Activated CD4-positive, alpha-beta T cell treated with anti-CD3 and anti-CD28 coated beads, Interleukin-2, amount 50 U/mL, for 48 hours (primary cell): ENCODE results near the gene TEX35.
"Not testable (repeated sequence)": the region's sequence is repeated elsewhere in the genome, so short reads cannot be mapped to it uniquely, and the experiment has no call there.

Experiments used
- DNase-seq, 2 experiments: peaks; one replicate each; pipeline ENCODE4 v3.0.0-alpha.2; 2020

The TEX35 gene

GRCh38 chr1:178542554-178543289, 29.8 kb downstream of the TEX35 start:
- peak; percentile 94 for DNase-seq

GRCh38 chr1:178543290-178543607, 30.3 kb downstream of the TEX35 start:
- peak in 1 of 2 experiments; percentile 21 for DNase-seq

- DNase-seq = no peak
Measured at GRCh38 chr1:178544531-178544930, 31.6 kb downstream of the TEX35 start.

GRCh38 chr1:178548108-178548507, 35.2 kb downstream of the TEX35 start:
- no peak for DNase-seq

- no peak for DNase-seq
Measured at GRCh38 chr1:178551307-178551706, 38.4 kb downstream of the TEX35 start.

- no peak for DNase-seq
Measured at GRCh38 chr1:178551940-178552339, 39.0 kb downstream of the TEX35 start.

- DNase-seq = no peak
Measured at GRCh38 chr1:178552856-178553255, 39.9 kb downstream of the TEX35 start.

- DNase-seq = not testable (repeated sequence)
Measured at GRCh38 chr1:178554351-178554750, 41.4 kb downstream of the TEX35 start.

- DNase-seq = not testable (repeated sequence)
Measured at GRCh38 chr1:178555613-178556012, 42.7 kb downstream of the TEX35 start.

- not testable (repeated sequence) for DNase-seq
Measured at GRCh38 chr1:178558816-178559215, 45.9 kb downstream of the TEX35 start.

- no peak for DNase-seq
Measured at GRCh38 chr1:178560871-178561376, 48.0 kb downstream of the TEX35 start.

- no peak for DNase-seq
Measured at GRCh38 chr1:178563099-178563820, 50.4 kb downstream of the TEX35 start.

- DNase-seq = no peak
Measured at GRCh38 chr1:178564086-178564782, 51.3 kb downstream of the TEX35 start.

GRCh38 chr1:178564783-178565180, 51.9 kb downstream of the TEX35 start:
- DNase-seq = no peak

GRCh38 chr1:178565586-178565985, 52.7 kb downstream of the TEX35 start:
- DNase-seq = no peak

GRCh38 chr1:178566187-178566586, 53.3 kb downstream of the TEX35 start:
- DNase-seq = peak; percentile 9 to 22

- no peak for DNase-seq
Measured at GRCh38 chr1:178571807-178572206, 58.9 kb downstream of the TEX35 start.
